HEK293 (cell line): Measurements from ENCODE around the gene SH2B3.

Experiments used
- CTCF ChIP-seq: fragments of 450-650 bp; formaldehyde crosslinking; IDR thresholded peaks from 2 replicates; pipeline ENCODE4 v1.5.1; 2016; ENCODE audit warnings: missing biosample characterization, missing genetic modification characterization
- RBAK ChIP-seq: fragments of 450-650 bp; formaldehyde crosslinking; IDR thresholded peaks from 2 replicates; pipeline ENCODE4 v1.5.1; 2016; ENCODE audit warnings: missing biosample characterization, missing genetic modification characterization
- TCF7L2 ChIP-seq: IDR thresholded peaks from 2 replicates; pipeline ENCODE4 v1.6.1; 2011; ENCODE audit warnings: low read depth, mild to moderate bottlenecking, inconsistent platforms, low read length, moderate library complexity, borderline replicate concordance
- ZBTB7A ChIP-seq: fragments of 450-650 bp; formaldehyde crosslinking; IDR thresholded peaks from 2 replicates; pipeline ENCODE4 v1.5.1; 2016; ENCODE audit warnings: low read depth, missing biosample characterization, missing genetic modification characterization
- ZFHX2 ChIP-seq: fragments of 450-650 bp; formaldehyde crosslinking; conservative IDR thresholded peaks from 2 replicates; pipeline ENCODE4 v1.5.1; 2016; ENCODE audit warnings: missing biosample characterization, missing genetic modification characterization
- ZNF280C ChIP-seq: fragments of 450-650 bp; formaldehyde crosslinking; IDR thresholded peaks from 2 replicates; pipeline ENCODE4 v1.5.1; 2016; ENCODE audit warnings: missing biosample characterization, missing genetic modification characterization

GRCh38 chr12:111454311-111454710 is 48.6 kb downstream of the SH2B3 start:
- TF ChIP-seq ZBTB7A (tag by site-specific recombination), result no peak
- TF ChIP-seq RBAK (tag by site-specific recombination), result no peak
- TF ChIP-seq TCF7L2, result no peak
- TF ChIP-seq CTCF, result no peak
- TF ChIP-seq ZNF280C, result no peak
- no peak for TF ChIP-seq ZFHX2 (tag by site-specific recombination)
